SU-DHL-6 (cell line): ENCODE results near the gene DLG2.
A peak's percentile ranks its signal among the peaks of the same experiment; 100 is the strongest.

Experiments used
- H2AFZ ChIP-seq: fragments of 200-600 bp; sonication (generic); 2 replicates; pipeline ENCODE4 v1.6.1; 2014; ENCODE audit warnings: low read depth, mild to moderate bottlenecking, moderate library complexity, mixed read lengths, antibody characterized with exemption, low read length; ENCODE audit not compliant: severe bottlenecking
- H3F3A ChIP-seq: fragments of 200-600 bp; shearing (Covaris generic); 2 replicates; pipeline ENCODE4 v1.6.0; 2016; ENCODE audit warnings: antibody characterized with exemption, mild to moderate bottlenecking; ENCODE audit not compliant: insufficient read depth
- H3K27ac ChIP-seq: fragments of 200-600 bp; sonication (generic); 2 replicates; pipeline ENCODE4 v1.5.1; 2016; ENCODE audit warnings: low read depth, mild to moderate bottlenecking, low read length, moderate library complexity, mixed read lengths
- H3K27me3 ChIP-seq: fragments of 200-600 bp; sonication (generic), shearing (Covaris generic); 2 replicates; pipeline ENCODE4 v1.6.0; 2014; ENCODE audit warnings: mild to moderate bottlenecking, low read length
- H3K36me3 ChIP-seq: fragments of 200-600 bp; sonication (generic); 2 replicates; pipeline ENCODE4 v1.6.1; 2014; ENCODE audit warnings: mild to moderate bottlenecking, low read length, mixed read lengths
- H3K4me2 ChIP-seq: fragments of 300-600, 200-600 bp; shearing (Covaris generic), sonication (generic); 2 replicates; pipeline ENCODE4 v1.6.0; 2014; ENCODE audit warnings: low read length, low read depth, mild to moderate bottlenecking; ENCODE audit not compliant: poor library complexity, severe bottlenecking
- H3K4me3 ChIP-seq: fragments of 200-600 bp; sonication (generic); 2 replicates; pipeline ENCODE4 v1.5.1; 2014; ENCODE audit warnings: antibody characterized with exemption, low read length, mild to moderate bottlenecking, mixed read lengths; ENCODE audit not compliant: insufficient read depth, poor library complexity, severe bottlenecking
- H3K79me2 ChIP-seq: fragments of 200-600 bp; sonication (generic); 2 replicates; pipeline ENCODE4 v1.6.1; 2014; ENCODE audit warnings: mild to moderate bottlenecking, low read length, moderate library complexity; ENCODE audit not compliant: insufficient read depth
- H3K9ac ChIP-seq: fragments of 200-600 bp; sonication (generic); 2 replicates; pipeline ENCODE4 v1.7.0; 2014; ENCODE audit warnings: mild to moderate bottlenecking, low read length
- H3K9me2 ChIP-seq: fragments of 200-600 bp; sonication (generic); replicated peaks from 2 replicates; pipeline ENCODE4 v1.6.1; 2014; ENCODE audit warnings: low read length; ENCODE audit not compliant: insufficient read depth
- H3K9me3 ChIP-seq: fragments of 200-600 bp; sonication (generic); 2 replicates; pipeline ENCODE4 v1.6.1; 2014; ENCODE audit warnings: low read length, mixed read lengths; ENCODE audit not compliant: insufficient read depth
- H4K20me1 ChIP-seq: fragments of 200-600 bp; sonication (generic); 2 replicates; pipeline ENCODE4 v1.6.1; 2014; ENCODE audit warnings: low read depth, mild to moderate bottlenecking, antibody characterized with exemption, low read length, moderate library complexity, mixed read lengths
- EZH2phosphoT487 ChIP-seq: fragments of 200-600 bp; sonication (generic), shearing (Covaris generic); conservative IDR thresholded peaks from 2 replicates; pipeline ENCODE4 v1.6.1; 2018; ENCODE audit warnings: mild to moderate bottlenecking, antibody characterized with exemption, low read length, moderate library complexity, mixed read lengths
- TF ChIP-seq, protein P1 (sequence below): fragments of 200-600 bp; sonication (generic); IDR thresholded peaks from one replicate; pipeline ENCODE4 v1.5.1; 2017; ENCODE audit warnings: antibody characterized with exemption, mild to moderate bottlenecking, low read length, moderate library complexity; ENCODE audit not compliant: insufficient read depth, poor library complexity, severe bottlenecking

DLG2 gene

DNA sequence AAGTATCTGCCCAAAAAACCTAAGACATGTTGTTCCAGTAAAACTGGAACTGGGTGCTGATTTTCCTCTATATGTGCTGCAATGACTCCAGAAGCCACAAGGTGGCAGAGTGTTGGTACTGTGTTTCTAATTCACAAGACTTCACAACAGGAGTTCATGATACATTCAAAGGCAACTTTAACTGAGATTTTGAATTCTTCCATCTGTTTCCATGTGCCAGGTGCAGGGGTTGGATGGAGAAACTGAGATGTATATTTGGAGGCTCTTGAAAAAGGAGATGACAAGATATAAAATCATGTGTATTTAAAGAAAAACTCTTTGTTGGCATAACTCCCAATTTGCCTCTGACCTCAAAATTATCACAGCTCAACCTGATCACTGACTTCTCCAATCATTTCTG, 1242.4 kb downstream of the DLG2 start:
- Histone ChIP-seq H3K4me2 (no peak overlapping the region), H3F3A (no peaks in the 10 kb centered on the region), H3K9me2 (no peaks in the 10 kb centered on the region), H3K4me3 (no peak overlapping the region), H2AFZ (no peak overlapping the region), H3K9ac (no peak overlapping the region), H4K20me1 (no peaks in the 10 kb centered on the region), H3K79me2 (no peaks in the 10 kb centered on the region), H3K36me3 (no peaks in the 10 kb centered on the region), H3K27me3 (no peaks in the 10 kb centered on the region), H3K9me3 (no peaks in the 10 kb centered on the region), H3K27ac (no peak overlapping the region)
- TF ChIP-seq EZH2phosphoT487: no peak
- TF ChIP-seq, protein P1, sequence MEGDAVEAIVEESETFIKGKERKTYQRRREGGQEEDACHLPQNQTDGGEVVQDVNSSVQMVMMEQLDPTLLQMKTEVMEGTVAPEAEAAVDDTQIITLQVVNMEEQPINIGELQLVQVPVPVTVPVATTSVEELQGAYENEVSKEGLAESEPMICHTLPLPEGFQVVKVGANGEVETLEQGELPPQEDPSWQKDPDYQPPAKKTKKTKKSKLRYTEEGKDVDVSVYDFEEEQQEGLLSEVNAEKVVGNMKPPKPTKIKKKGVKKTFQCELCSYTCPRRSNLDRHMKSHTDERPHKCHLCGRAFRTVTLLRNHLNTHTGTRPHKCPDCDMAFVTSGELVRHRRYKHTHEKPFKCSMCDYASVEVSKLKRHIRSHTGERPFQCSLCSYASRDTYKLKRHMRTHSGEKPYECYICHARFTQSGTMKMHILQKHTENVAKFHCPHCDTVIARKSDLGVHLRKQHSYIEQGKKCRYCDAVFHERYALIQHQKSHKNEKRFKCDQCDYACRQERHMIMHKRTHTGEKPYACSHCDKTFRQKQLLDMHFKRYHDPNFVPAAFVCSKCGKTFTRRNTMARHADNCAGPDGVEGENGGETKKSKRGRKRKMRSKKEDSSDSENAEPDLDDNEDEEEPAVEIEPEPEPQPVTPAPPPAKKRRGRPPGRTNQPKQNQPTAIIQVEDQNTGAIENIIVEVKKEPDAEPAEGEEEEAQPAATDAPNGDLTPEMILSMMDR: peak; percentile 57

DNA sequence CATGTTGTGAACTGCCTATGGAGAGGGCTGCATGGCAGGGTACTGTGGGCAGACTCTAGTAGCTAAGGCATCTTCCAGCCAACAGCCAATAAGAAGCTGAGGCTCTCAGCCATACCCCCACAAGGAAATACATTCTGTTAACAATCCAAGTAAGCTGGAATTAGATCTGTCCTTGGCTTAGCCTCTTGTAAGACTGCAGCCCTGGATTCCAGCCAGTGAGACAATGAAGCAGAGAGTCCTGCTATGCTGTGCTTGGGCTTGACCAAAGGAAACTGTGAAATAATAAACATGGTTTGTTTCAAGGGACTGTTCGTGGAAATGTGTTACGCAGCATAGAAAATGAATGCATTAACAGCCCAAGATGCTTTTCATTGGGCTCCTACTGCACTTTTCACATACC, 1243.6 kb downstream of the DLG2 start:
- no peak overlapping the region for H3K9ac ChIP-seq
- no peaks in the 10 kb centered on the region for H3K79me2 ChIP-seq
- H3K4me3 ChIP-seq: no peak overlapping the region
- H3K27me3 ChIP-seq: no peaks in the 10 kb centered on the region
- H3K27ac ChIP-seq: no peak overlapping the region
- H2AFZ ChIP-seq: no peak overlapping the region
- H4K20me1 ChIP-seq: no peaks in the 10 kb centered on the region
- H3K9me2 ChIP-seq: no peaks in the 10 kb centered on the region
- H3K9me3 ChIP-seq: no peaks in the 10 kb centered on the region
- H3K4me2 ChIP-seq: no peak overlapping the region
- no peaks in the 10 kb centered on the region for H3K36me3 ChIP-seq
- no peak for TF ChIP-seq EZH2phosphoT487
- TF ChIP-seq, protein P1: no peak
- no peaks in the 10 kb centered on the region for H3F3A ChIP-seq

DNA sequence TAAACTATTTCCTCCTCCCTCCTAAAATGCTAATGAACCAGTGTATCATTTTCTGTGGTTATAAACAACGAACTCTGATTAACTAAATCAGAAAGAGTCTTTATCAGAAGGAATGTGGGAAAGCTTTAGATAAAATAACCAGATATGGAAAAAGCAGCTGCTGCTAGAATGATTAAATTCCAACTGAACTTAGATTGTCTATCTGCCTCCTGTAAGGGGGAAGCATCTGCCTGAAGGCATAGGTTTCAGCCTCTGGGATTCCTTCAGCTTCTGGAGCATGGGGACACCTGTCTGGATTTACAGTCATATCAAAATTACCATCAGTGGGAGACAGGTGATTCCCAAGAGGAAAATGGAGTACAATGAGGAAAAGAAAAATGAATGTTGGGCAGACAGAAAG, 1245.5 kb downstream of the DLG2 start:
- no peaks in the 10 kb centered on the region for H3F3A ChIP-seq
- H3K9me2 ChIP-seq: no peaks in the 10 kb centered on the region
- H3K79me2 ChIP-seq: no peaks in the 10 kb centered on the region
- no peak overlapping the region for H3K4me3 ChIP-seq
- H3K27me3 ChIP-seq: no peaks in the 10 kb centered on the region
- no peak overlapping the region for H3K27ac ChIP-seq
- no peak overlapping the region for H2AFZ ChIP-seq
- TF ChIP-seq, protein P1: no peak
- no peak for TF ChIP-seq EZH2phosphoT487
- no peak overlapping the region for H3K4me2 ChIP-seq
- no peaks in the 10 kb centered on the region for H3K9me3 ChIP-seq
- H4K20me1 ChIP-seq: no peaks in the 10 kb centered on the region
- no peak overlapping the region for H3K9ac ChIP-seq
- no peaks in the 10 kb centered on the region for H3K36me3 ChIP-seq
